Osteocyte (in vitro differentiated cells): ENCODE results near the gene DUSP16. TPM values are rescaled to one million over a fixed set of nuclear protein-coding genes. Genes with fewer than 3 reads are reported as not detected.
"Not testable (repeated sequence)": the region's sequence is repeated elsewhere in the genome, so short reads cannot be mapped to it uniquely, and the experiment has no call there.

Experiments
- DNase-seq: peaks from one replicate; pipeline ENCODE4 v3.0.0; 2021; ENCODE audit warnings: mixed read lengths; ENCODE audit not compliant: unreplicated experiment; ENCODE audit errors: extremely low spot score
- H3K27ac Mint-ChIP-seq: one replicate; pipeline ENCODE4 v1.8.0; 2021; ENCODE audit warnings: mild to moderate bottlenecking, mixed read lengths; ENCODE audit not compliant: unreplicated experiment
- H3K27me3 Mint-ChIP-seq: one replicate; pipeline ENCODE4 v1.8.0; 2021; ENCODE audit warnings: mixed read lengths; ENCODE audit not compliant: unreplicated experiment
- H3K36me3 Mint-ChIP-seq: one replicate; pipeline ENCODE4 v1.8.0; 2021; ENCODE audit warnings: mixed read lengths; ENCODE audit not compliant: unreplicated experiment
- H3K4me1 Mint-ChIP-seq: one replicate; pipeline ENCODE4 v1.8.0; 2021; ENCODE audit warnings: mixed read lengths; ENCODE audit not compliant: unreplicated experiment
- H3K4me3 Mint-ChIP-seq: one replicate; pipeline ENCODE4 v1.8.0; 2021; ENCODE audit warnings: mild to moderate bottlenecking, moderate library complexity, mixed read lengths; ENCODE audit not compliant: unreplicated experiment
- H3K9me3 Mint-ChIP-seq: one replicate; pipeline ENCODE4 v1.8.0; 2021; ENCODE audit warnings: mixed read lengths; ENCODE audit not compliant: unreplicated experiment
- total RNA-seq: library from RNA; stranded (reverse); gene quantifications from 2 replicates; pipeline ENCODE4 v1.2.1, GENCODE V29; 2021
- TF ChIP-seq, protein P1 (sequence below): fragments of 200-600 bp; sonication (generic); IDR thresholded peaks from 2 replicates; pipeline ENCODE4 v1.5.0; 2021; ENCODE audit warnings: antibody characterized with exemption, mild to moderate bottlenecking, moderate library complexity

The DUSP16 gene
- total RNA-seq, 1 donor from 2014 or later: 10.3 TPM

- no peak for DNase-seq
- Mint-ChIP-seq H3K27me3 (no peaks in the 10 kb centered on the region), H3K27ac (no peak overlapping the region), H3K9me3 (no peaks in the 10 kb centered on the region), H3K4me3 (no peak overlapping the region), H3K36me3 (peaks cover 5% of the 10 kb centered on the region), H3K4me1 (no peaks in the 10 kb centered on the region)
- TF ChIP-seq, protein P1, sequence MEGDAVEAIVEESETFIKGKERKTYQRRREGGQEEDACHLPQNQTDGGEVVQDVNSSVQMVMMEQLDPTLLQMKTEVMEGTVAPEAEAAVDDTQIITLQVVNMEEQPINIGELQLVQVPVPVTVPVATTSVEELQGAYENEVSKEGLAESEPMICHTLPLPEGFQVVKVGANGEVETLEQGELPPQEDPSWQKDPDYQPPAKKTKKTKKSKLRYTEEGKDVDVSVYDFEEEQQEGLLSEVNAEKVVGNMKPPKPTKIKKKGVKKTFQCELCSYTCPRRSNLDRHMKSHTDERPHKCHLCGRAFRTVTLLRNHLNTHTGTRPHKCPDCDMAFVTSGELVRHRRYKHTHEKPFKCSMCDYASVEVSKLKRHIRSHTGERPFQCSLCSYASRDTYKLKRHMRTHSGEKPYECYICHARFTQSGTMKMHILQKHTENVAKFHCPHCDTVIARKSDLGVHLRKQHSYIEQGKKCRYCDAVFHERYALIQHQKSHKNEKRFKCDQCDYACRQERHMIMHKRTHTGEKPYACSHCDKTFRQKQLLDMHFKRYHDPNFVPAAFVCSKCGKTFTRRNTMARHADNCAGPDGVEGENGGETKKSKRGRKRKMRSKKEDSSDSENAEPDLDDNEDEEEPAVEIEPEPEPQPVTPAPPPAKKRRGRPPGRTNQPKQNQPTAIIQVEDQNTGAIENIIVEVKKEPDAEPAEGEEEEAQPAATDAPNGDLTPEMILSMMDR: no peak
Observed at GRCh38 chr12:12524128-12524527, 38.5 kb downstream of the DUSP16 start.

DNA sequence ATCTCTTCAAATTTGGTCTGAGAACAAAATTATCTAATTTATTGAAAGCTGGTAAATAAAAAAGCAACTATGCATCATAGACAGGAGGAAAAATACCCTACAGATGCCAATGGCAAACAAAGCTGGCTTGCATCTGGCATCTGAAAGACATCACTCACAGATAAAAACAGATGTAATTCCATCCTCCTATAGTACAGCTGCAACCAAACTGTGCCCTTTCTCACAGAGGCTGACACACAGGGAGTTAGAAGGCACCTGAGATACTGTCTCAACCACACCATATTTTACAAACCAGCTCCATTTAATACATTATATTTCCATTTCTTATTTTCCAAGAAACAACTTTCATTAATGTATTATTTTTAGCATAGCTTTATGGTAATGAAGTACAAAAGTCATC, 39.4 kb downstream of the DUSP16 start:
- no peak for DNase-seq
- Mint-ChIP-seq H3K4me1 (peaks cover 6% of the 10 kb centered on the region), H3K27me3 (no peaks in the 10 kb centered on the region), H3K4me3 (no peak overlapping the region), H3K36me3 (peaks cover 12% of the 10 kb centered on the region), H3K9me3 (no peaks in the 10 kb centered on the region), H3K27ac (no peak overlapping the region)
- TF ChIP-seq, protein P1: no peak

DNA sequence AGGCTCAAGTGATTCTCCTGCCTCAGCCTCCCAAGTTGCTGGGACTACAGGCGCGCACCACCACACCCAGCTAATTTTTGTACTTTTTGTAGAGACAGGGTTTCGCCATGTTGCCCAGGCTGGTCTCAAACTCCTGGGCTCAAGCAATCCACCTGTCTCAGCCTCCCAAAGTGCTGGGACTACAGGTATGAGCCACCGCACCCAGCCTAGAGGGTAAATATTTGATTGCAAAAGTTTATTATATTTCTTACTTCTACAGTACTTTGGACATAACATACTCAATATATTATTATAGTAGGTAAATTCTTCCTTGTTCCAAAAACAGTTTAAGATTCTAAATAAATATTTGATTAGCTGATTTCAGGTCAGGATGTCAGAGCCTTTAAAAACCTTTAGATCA, 40.0 kb downstream of the DUSP16 start:
- peaks cover 12% of the 10 kb centered on the region for H3K36me3 Mint-ChIP-seq
- not testable (repeated sequence) for H3K9me3 Mint-ChIP-seq, H3K4me3 Mint-ChIP-seq, DNase-seq, H3K27ac Mint-ChIP-seq, H3K27me3 Mint-ChIP-seq, H3K4me1 Mint-ChIP-seq

GRCh38 chr12:12521888-12522287, 40.8 kb downstream of the DUSP16 start:
- no peak overlapping the region for H3K27ac Mint-ChIP-seq
- no peak overlapping the region for H3K4me3 Mint-ChIP-seq
- peaks cover 18% of the 10 kb centered on the region for H3K36me3 Mint-ChIP-seq
- H3K4me1 Mint-ChIP-seq: peaks cover 6% of the 10 kb centered on the region
- TF ChIP-seq, protein P1: no peak
- no peak for DNase-seq
- no peaks in the 10 kb centered on the region for H3K9me3 Mint-ChIP-seq
- no peaks in the 10 kb centered on the region for H3K27me3 Mint-ChIP-seq

- DNase-seq: no peak
- Mint-ChIP-seq H3K4me3 (no peak overlapping the region), H3K27ac (no peak overlapping the region), H3K4me1 (peaks cover 6% of the 10 kb centered on the region), H3K9me3 (no peaks in the 10 kb centered on the region), H3K27me3 (no peaks in the 10 kb centered on the region), H3K36me3 (peaks cover 24% of the 10 kb centered on the region)
- TF ChIP-seq, protein P1: no peak
Observed at GRCh38 chr12:12521044-12521485, 41.6 kb downstream of the DUSP16 start.

GRCh38 chr12:12520273-12520672, 42.4 kb downstream of the DUSP16 start:
- no peak overlapping the region for H3K4me3 Mint-ChIP-seq
- peaks cover 6% of the 10 kb centered on the region for H3K4me1 Mint-ChIP-seq
- no peak overlapping the region for H3K27ac Mint-ChIP-seq

More at GRCh38 chr12:12520273-12520672, 42.4 kb downstream of the DUSP16 start:
- TF ChIP-seq, protein P1: no peak
- Mint-ChIP-seq H3K27me3 (no peaks in the 10 kb centered on the region), H3K9me3 (no peaks in the 10 kb centered on the region), H3K36me3 (peaks cover 24% of the 10 kb centered on the region)
- DNase-seq: no peak
